KBM-7 (cell line): Measurements from ENCODE around the gene SLC39A11.
A peak's percentile ranks its signal among the peaks of the same experiment; 100 is the strongest.
"Not testable (repeated sequence)": the region's sequence is repeated elsewhere in the genome, so short reads cannot be mapped to it uniquely, and the experiment has no call there.

ENCODE experiments used
- DNase-seq: peaks from one replicate; pipeline ENCODE4 v3.0.0-alpha.2; 2015
- in situ Hi-C: fragments of 300-500 bp; cut with MboI; formaldehyde crosslinking; loops from 2 replicates; pipeline ENCODE4 v1.14.3; 2020; ENCODE audit warnings: low sequenced_read_pairs, low pct_unique_long_range_greater_than_20kb, mixed read lengths

The SLC39A11 gene

GRCh38 chr17:72725433-72726068 lies 366.9 kb downstream of the SLC39A11 start:
- in situ Hi-C loops: loop anchor here (25.0 kb wide), 2 partner anchors 462 to 637 kb away; partner anchors contain the start of gene COG1
- peak; percentile 57 for DNase-seq

- DNase-seq: no peak
- in situ Hi-C loops: no loop called here
Measured at GRCh38 chr17:72724267-72724666, 368.2 kb downstream of the SLC39A11 start.

DNA sequence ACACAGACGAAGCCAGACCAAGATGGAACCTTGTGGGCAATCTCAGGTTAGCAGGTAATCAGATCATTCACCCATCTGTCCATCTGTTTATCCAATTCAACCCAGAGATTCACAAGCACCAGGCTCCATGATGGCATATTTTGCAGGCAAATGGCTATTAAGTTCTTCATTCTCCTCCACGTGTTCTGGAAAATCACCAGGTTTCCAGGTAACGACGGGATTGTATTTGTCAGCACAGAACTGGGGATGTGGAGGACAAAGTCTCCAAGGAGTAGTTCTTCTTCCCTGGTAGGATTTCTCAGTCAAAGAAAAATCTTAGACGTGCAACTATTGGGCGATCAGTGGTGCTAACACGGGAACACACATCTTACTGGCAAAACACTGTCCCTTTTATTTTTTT lies 368.8 kb downstream of the SLC39A11 start:
- in situ Hi-C loops: no loop called here
- no peak for DNase-seq

- in situ Hi-C loops: no loop called here
- DNase-seq: no peak
Measured at GRCh38 chr17:72720494-72720825, 372.0 kb downstream of the SLC39A11 start.

GRCh38 chr17:72719578-72720493 lies 372.7 kb downstream of the SLC39A11 start:
- DNase-seq: peak; percentile 89
- in situ Hi-C loops: no loop called here

GRCh38 chr17:72719206-72719577 lies 373.3 kb downstream of the SLC39A11 start:
- no peak for DNase-seq
- in situ Hi-C loops: no loop called here

- no peak for DNase-seq
- in situ Hi-C loops: no loop called here
Measured at GRCh38 chr17:72717676-72718075, 374.8 kb downstream of the SLC39A11 start.

DNA sequence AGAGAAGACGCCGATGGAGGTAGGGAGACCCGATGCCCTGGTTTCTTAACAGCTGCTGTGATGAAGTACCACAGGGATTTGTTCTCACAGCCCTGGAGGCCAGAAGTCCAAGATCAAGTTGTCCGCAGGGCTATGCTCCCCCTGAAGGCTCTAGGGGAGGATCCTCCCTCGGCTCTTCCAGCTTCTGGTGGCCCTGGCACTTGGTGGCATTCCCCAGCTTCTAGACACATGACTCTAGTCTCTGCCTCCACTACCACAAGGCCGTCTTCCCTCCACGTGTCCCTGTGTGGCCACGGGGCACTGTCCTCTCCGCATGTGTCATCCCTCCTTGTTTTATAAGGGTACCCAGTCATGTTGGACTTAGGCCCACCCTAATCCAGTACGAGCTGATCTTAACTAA lies 375.2 kb downstream of the SLC39A11 start:
- DNase-seq: no peak
- in situ Hi-C loops: no loop called here

DNA sequence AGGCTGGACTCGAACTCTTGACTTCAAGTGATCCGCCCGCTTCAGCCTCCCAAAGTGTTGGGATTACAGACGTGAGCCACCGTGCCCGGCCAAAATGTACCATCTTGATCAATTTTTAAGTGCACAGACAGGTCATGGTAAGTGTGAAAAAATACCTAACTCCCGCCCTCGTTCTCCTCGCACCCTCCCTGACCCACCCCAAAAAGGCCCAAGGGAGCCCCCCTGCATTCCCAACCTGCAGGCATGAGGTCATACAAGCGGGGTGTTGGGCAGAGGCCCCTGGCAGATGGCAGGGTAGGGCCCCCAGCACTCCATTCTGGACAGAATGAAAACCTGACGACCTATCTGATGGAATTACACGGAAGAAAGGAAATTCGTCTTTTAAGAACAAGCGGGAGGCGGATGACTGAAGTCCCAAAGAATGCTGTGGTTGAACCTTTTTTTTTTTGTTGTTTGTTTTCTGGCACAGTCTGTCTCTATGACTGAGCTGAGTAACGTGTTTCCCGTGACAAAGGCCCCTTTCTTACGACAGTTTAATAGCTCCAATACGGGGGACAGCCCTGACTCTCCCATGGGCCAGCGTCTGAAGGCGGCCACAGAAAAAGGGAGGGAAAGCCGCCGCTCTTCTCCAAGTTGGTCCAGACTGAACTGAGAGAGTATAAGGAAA lies 376.4 kb downstream of the SLC39A11 start:
- in situ Hi-C loops: no loop called here
- DNase-seq: no peak

DNA sequence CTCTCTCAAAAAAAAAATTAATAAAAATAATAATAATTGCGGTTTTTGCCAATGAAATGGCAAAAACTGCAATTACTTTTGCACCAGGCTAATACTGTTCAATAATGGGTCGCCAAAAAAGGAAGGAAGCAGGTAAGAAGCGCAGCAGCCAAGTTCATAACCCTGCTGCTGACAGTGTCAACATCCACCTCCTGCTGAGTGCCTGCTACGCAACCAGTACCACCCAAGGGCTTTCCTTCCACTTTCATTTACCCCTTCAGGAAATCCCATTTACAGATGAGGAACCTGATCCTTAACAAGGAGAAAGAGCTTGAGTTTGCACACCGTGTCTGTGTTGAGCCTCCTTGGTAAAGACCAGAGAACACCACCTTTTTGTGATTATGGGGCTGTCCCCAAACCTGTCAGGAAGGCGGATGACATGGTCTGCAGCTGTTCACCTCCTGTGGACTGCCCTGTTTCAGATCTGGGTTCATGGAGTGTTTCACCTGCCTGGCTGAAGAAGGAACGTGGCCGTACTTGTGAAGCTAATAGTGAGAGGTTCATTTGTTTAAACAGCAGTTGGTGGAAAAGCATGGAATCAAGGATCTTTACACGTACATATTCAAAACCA lies 378.0 kb downstream of the SLC39A11 start:
- peak; percentile 54 for DNase-seq
- in situ Hi-C loops: no loop called here

- DNase-seq: no peak
- in situ Hi-C loops: no loop called here
Measured at GRCh38 chr17:72713701-72714100, 378.8 kb downstream of the SLC39A11 start.

DNA sequence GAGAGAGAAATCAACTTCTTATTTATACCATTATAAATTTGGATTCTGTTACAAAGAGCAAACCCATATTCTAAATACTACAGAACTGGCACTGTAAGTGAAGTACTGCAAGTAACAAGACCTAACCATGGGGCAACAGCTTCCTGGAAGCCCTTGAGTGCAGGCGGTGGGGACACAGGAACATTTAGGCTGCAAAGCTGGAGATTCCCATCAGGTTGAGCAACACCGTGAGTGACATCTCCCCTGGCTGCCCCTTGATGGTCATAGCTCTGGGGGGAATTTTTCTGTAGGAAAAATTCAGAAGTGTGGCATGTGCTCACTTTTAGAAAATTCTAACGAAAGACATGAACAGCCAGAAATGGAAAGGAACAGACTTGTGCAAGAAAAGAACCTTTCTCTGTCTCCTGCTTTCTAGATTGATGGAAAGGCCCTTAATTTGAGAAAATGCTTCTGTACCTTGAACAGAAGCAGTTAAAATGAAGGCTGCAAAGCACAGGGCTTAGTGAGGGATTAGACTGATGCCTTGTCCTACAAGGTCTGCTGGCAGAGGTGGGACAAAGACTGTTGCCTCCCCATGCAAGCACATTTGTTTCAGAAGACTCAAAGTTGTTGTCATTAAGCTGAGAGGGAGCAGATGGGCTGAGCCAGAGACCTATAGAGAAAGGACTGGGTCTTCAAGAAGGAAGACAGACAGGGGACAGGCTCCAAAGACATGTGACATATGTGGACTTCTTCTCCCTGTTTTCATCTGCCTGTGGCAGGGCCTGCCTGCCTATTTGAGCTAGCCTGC lies 380.8 kb downstream of the SLC39A11 start:
- in situ Hi-C loops: no loop called here

DNA sequence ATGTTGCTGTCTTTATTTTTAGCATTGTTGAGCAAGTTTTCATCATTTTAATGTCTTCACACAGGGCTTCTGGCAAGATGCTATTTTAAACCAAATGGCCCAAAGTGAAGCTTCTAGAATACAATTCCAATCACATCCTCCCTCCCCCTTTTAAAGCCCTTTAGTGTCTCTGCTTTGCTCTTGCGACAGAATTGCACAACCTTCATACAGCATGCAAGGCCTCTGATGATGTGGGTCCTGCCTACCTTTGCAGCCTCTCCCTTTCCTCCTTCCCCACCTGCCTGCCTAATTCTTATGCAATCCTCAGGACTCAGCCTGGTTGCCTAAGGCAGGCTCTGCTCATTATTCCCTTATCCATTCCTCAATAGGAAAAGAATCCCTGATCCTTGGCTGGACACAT lies 381.7 kb downstream of the SLC39A11 start:
- in situ Hi-C loops: no loop called here
- no peak for DNase-seq

More for the DNA sequence above, 380.8 kb downstream of the SLC39A11 start:
- DNase-seq: no peak

GRCh38 chr17:72710202-72710601 lies 382.3 kb downstream of the SLC39A11 start:
- DNase-seq: no peak
- in situ Hi-C loops: no loop called here

GRCh38 chr17:72708682-72709081 lies 383.8 kb downstream of the SLC39A11 start:
- in situ Hi-C loops, DNase-seq: not testable (repeated sequence)

- in situ Hi-C loops: no loop called here
- DNase-seq: no peak
Measured at GRCh38 chr17:72707881-72708280, 384.6 kb downstream of the SLC39A11 start.

- DNase-seq: no peak
- in situ Hi-C loops: no loop called here
Measured at GRCh38 chr17:72706396-72706981, 386.0 kb downstream of the SLC39A11 start.

- no peak for DNase-seq
- in situ Hi-C loops: no loop called here
Measured at GRCh38 chr17:72705905-72706395, 386.5 kb downstream of the SLC39A11 start.
